ENCODE results near the gene MID1.

MID1 gene

DNA sequence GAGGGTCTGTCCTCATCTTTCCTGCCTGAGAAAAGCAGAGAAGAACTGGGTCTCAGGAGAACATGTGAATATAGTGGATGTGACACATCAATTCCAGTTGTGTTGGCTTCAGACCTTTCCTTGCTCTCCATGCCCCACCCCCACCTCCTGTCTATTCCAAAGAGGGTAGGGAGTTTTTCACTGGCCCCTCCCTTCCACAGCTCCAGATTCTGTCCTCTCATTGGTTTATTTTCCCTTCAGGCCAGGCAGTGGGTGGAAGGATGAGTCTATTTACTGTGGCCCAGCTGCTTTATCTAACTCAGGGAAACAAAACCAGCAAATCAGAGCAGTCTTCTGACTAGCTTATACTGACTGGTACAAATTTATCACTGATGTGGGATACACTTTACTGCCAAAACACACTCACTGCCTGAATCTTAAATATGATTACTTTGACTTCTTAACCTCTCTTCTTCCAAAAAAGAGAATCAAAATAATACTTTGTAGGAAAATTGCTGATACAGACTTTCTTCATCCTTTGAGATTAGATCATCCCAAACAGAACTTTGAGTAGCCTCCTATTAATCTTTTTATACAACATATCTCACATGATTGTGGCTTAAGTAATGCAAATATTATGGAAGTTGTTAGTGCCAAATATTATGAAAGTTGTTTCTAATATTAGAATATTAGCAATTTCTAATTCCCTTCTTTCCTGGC, 221.2 kb downstream of the MID1 start:
- no peak for DNase-seq (ENCODE audit: low read depth)
- H3K4me3 ChIP-seq (ENCODE audit: low read length) = no peak overlapping the region
- TF ChIP-seq, protein P1, sequence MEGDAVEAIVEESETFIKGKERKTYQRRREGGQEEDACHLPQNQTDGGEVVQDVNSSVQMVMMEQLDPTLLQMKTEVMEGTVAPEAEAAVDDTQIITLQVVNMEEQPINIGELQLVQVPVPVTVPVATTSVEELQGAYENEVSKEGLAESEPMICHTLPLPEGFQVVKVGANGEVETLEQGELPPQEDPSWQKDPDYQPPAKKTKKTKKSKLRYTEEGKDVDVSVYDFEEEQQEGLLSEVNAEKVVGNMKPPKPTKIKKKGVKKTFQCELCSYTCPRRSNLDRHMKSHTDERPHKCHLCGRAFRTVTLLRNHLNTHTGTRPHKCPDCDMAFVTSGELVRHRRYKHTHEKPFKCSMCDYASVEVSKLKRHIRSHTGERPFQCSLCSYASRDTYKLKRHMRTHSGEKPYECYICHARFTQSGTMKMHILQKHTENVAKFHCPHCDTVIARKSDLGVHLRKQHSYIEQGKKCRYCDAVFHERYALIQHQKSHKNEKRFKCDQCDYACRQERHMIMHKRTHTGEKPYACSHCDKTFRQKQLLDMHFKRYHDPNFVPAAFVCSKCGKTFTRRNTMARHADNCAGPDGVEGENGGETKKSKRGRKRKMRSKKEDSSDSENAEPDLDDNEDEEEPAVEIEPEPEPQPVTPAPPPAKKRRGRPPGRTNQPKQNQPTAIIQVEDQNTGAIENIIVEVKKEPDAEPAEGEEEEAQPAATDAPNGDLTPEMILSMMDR (IDR thresholded peaks at IDR 0.05; ENCODE audit: insufficient read depth, low read depth, low read length, missing control alignments) = no peak

DNA sequence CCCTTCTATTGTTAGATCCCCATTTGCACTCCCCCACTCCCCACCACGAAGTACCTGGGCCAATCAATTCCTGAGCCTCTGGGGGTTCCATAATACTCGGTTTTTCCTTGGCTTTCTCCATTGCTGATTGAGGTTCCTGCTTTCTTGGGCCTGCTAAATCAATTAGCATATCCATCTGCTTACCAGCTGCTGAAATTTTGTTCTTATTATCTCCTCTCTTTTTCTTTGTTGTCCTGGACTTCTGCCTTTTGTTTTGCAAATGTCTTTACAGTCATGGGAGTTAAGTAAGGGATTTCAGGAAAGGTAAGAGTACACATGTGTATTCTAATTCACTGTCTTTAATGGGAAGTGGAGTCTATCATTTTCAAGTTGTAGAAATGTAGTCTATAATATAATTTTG, 222.2 kb downstream of the MID1 start:
- H3K4me3 ChIP-seq (ENCODE audit: low read length) = no peak overlapping the region
- TF ChIP-seq, protein P1 (IDR thresholded peaks at IDR 0.05; ENCODE audit: insufficient read depth, low read depth, low read length, missing control alignments) = no peak
- no peak for DNase-seq (ENCODE audit: low read depth)

DNA sequence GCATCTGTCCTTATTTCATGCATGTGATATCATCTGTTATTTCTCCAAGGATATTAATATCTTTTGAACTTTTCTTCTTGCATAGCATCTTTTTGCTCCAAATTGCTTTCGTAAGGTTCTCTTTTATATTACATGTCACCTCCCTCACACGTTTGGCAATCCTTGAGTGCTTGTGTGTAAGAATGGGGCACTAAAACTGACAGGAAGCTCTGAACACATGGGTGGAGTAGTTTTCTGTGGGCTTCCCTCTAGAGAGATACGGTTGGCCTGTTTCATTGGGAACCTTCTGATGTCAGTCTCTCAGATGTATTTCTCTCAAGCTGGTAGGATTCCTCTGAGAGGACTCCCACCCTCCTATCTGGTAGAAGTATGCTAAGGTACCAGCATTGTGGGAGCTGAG, 223.0 kb downstream of the MID1 start:
- no peak overlapping the region for H3K4me3 ChIP-seq (ENCODE audit: low read length)
- TF ChIP-seq, protein P1 (IDR thresholded peaks at IDR 0.05; ENCODE audit: insufficient read depth, low read depth, low read length, missing control alignments) = no peak
- no peak for DNase-seq (ENCODE audit: low read depth)

DNA sequence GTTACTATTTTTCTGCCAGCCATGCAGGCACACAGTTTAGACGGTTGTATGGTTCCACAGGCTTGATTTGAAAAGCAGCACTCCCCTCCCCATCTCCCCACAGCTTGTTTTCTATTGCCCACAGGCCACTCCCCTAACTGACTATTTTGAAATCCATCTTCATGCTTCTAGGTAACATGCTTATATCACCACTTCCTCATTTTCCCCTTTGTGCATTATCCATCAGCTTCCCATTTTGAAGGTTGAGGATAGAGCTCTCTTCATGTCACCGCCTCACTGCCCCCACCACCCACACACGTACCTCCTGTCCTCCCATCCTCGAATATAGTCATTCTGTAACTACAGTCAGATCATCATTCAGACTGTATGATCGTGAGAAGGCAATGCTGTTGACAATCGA, 224.7 kb downstream of the MID1 start:
- DNase-seq (ENCODE audit: low read depth) = no peak
- TF ChIP-seq, protein P1 (IDR thresholded peaks at IDR 0.05; ENCODE audit: insufficient read depth, low read depth, low read length, missing control alignments) = no peak
- H3K4me3 ChIP-seq (ENCODE audit: low read length) = no peak overlapping the region

All from epithelial cell of esophagus (primary cell).